ENCODE results near the gene GIT1.
A peak's percentile ranks its signal among the peaks of the same experiment; 100 is the strongest.

The GIT1 gene, protein sequence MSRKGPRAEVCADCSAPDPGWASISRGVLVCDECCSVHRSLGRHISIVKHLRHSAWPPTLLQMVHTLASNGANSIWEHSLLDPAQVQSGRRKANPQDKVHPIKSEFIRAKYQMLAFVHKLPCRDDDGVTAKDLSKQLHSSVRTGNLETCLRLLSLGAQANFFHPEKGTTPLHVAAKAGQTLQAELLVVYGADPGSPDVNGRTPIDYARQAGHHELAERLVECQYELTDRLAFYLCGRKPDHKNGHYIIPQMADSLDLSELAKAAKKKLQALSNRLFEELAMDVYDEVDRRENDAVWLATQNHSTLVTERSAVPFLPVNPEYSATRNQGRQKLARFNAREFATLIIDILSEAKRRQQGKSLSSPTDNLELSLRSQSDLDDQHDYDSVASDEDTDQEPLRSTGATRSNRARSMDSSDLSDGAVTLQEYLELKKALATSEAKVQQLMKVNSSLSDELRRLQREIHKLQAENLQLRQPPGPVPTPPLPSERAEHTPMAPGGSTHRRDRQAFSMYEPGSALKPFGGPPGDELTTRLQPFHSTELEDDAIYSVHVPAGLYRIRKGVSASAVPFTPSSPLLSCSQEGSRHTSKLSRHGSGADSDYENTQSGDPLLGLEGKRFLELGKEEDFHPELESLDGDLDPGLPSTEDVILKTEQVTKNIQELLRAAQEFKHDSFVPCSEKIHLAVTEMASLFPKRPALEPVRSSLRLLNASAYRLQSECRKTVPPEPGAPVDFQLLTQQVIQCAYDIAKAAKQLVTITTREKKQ

DNA sequence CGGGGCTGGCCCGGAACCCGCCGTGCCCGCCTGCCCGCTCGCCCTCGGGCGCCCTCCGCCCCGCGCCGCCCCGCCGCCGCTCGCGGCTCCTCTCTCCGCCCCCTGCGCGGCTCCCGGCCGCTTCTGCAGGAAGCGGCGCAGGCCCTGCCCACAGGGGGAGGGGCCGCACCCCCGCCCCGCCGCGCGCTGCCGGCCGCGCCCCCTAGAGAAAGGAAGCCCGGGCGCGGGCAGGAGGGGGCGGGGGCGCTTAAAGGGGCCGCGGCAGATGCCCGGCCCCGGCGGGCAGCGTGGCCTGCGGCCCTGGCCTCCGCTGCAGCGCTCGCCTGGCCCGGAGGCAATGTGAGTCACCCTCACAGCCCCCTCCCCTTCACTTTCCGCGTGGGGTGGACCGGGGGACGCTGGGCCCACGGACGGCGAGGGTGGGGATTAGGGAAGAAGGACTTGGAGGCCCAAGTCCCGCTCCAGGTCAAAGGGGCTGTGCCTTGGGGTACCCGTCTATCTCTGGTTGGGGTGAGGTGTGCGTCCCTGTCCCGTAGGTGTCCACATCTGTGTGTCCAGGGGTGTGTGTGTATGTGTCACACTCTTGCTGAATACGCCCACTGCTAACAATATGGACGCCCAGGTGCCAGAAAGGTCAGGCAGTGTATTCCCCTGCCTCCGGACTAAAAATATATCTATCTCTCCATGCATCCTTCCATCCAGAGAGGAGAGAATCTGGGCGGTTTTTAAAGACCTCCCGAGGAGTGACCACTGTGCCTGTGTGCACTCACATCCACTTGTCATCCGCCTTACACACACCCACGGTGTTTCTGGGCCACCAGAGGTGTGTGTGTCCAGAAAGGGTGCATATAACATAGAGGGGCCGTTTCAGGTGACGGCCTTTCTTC is at the start of gene GIT1:
TSS of gene GIT1 (minus strand) at position 125 of the 887 bp plus-strand sequence. CDS start 270 bp downstream, outside the sequence.
- DNase-seq (ENCODE audit: low read depth in 2 of 2) = peak; percentile 74 to 89
- peak within 1 kb of the TSS; percentile 82 to 90 for H3K4me3 ChIP-seq (replicated peaks in 1 of 2; ENCODE audit: low read depth in 2 of 2, low read length in 2 of 2)
- TF ChIP-seq, protein P1, sequence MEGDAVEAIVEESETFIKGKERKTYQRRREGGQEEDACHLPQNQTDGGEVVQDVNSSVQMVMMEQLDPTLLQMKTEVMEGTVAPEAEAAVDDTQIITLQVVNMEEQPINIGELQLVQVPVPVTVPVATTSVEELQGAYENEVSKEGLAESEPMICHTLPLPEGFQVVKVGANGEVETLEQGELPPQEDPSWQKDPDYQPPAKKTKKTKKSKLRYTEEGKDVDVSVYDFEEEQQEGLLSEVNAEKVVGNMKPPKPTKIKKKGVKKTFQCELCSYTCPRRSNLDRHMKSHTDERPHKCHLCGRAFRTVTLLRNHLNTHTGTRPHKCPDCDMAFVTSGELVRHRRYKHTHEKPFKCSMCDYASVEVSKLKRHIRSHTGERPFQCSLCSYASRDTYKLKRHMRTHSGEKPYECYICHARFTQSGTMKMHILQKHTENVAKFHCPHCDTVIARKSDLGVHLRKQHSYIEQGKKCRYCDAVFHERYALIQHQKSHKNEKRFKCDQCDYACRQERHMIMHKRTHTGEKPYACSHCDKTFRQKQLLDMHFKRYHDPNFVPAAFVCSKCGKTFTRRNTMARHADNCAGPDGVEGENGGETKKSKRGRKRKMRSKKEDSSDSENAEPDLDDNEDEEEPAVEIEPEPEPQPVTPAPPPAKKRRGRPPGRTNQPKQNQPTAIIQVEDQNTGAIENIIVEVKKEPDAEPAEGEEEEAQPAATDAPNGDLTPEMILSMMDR (IDR thresholded peaks at IDR 0.05; ENCODE audit: low read depth, low read length) = no peak

DNA sequence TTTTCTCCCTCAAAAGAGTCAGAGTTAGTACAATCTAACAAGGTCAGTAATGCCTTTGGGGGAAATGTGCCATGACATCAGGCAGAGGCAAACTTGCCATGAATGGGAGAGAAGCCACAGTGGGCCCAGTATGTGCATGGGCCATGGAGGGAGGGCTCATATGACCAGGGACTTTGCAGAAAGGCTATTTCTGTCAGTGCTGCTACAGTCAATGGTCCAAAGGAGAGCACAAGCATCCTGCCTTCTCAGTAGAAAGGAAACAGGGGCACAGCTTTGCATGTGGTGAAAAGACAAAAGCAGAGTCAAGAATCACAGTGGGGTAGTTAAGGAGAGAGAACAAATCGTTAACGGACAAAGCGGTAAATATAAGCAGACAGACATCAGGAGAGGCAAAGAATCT is 44.4 kb upstream of the GIT1 start:
- no peak for DNase-seq (ENCODE audit: low read depth in 2 of 2)
- TF ChIP-seq, protein P1 (IDR thresholded peaks at IDR 0.05; ENCODE audit: low read depth, low read length) = no peak

DNA sequence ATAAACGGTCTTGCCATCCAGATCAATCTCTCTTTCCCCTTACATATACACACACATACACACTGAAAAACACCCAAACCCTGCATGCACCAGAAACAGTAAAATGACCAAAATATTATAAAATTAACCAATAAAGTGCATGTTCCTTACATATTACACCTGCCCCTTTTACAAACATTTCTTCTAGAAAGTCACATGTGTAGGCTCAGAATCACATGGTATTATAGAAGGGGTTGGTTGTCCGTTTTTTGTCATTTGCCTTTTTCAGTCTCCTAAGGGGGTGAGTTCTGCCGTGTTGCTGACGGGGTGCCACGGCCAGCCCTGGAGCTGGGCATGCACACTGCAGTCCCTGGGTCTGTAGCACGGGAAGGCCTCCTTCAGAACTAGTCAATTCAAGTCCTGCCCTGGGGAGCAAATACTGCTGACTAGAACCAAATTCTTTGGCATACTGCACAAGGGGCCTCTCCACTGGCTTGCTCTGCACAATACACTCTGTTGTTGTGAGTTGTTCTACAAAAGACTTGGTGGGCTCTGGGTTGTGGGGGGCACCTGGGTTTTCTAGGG is 41.3 kb upstream of the GIT1 start:
- TF ChIP-seq, protein P1 (IDR thresholded peaks at IDR 0.05; ENCODE audit: low read depth, low read length) = no peak
- H3K4me3 ChIP-seq (replicated peaks in 1 of 2; ENCODE audit: low read depth in 2 of 2, low read length in 2 of 2) = no peak overlapping the region
- DNase-seq (ENCODE audit: low read depth in 2 of 2) = no peak

More for the DNA sequence above, 44.4 kb upstream of the GIT1 start:
- no peak overlapping the region for H3K4me3 ChIP-seq (replicated peaks in 1 of 2; ENCODE audit: low read depth in 2 of 2, low read length in 2 of 2)

DNA sequence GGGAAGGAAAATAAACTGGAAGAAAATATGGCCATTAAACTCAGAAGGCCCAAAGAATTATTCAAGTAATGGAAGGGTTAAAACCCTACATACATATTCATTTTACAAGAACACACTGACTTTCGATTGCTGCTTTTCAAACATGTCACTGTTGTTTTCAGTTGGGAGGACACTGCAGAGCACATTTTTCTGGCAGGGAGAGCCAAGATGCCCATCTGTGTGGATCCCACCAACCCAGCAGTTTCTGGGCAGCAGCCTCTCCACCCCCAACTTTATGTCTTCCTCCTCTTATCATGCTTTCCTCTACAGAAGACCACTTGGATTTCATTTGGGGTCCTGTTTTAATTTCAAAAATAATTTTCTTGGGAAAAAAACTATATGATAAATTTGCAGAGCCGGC is 40.4 kb upstream of the GIT1 start:
- TF ChIP-seq, protein P1 (IDR thresholded peaks at IDR 0.05; ENCODE audit: low read depth, low read length) = no peak
- DNase-seq (ENCODE audit: low read depth in 2 of 2) = no peak
- no peak overlapping the region for H3K4me3 ChIP-seq (replicated peaks in 1 of 2; ENCODE audit: low read depth in 2 of 2, low read length in 2 of 2)

DNA sequence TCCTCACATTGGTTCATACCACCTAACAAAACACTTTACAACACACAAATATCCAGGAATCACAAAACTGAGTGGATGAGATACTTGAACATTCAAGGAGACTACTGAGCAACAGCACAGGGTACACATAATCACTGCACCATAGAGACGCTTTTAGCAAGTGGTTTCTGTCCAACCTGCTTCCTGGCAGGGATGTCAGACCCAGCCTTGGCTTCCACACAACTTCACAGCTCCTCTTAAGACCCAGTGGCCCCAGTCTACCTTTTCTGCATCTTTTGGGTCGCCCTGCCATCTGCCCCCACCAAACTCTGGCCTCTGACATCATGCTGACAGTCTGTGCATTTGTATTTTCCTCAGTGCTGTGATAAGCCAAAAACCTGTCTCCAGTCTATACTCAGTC is 39.2 kb upstream of the GIT1 start:
- DNase-seq (ENCODE audit: low read depth in 2 of 2) = no peak
- no peak overlapping the region for H3K4me3 ChIP-seq (replicated peaks in 1 of 2; ENCODE audit: low read depth in 2 of 2, low read length in 2 of 2)
- TF ChIP-seq, protein P1 (IDR thresholded peaks at IDR 0.05; ENCODE audit: low read depth, low read length) = no peak

DNA sequence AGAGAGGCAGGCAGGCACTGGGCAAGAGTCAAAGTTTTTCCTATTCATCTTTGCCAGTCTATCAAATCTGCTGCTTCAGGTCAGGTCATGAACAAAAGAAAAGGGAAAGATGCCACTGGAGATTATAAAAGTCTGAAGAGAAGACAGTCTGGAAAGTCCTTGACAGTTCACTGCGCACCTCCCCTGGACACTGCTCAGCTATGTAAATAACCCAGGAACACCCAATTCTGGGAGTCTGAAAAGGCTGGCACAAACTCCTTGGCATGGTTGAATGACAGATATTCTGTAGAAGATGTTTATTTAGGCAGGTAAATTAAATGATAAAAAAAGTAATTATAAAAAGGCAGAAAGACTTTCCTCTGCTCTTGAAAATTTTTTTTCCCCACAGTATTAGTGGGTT is 38.5 kb upstream of the GIT1 start:
- no peak for DNase-seq (ENCODE audit: low read depth in 2 of 2)
- no peak overlapping the region for H3K4me3 ChIP-seq (replicated peaks in 1 of 2; ENCODE audit: low read depth in 2 of 2, low read length in 2 of 2)
- TF ChIP-seq, protein P1 (IDR thresholded peaks at IDR 0.05; ENCODE audit: low read depth, low read length) = no peak

Measured in cardiac fibroblast (primary cell).